Pancreas (tissue), 10 donors: ENCODE results near the gene SH3RF3. TPM values are rescaled to one million over a fixed set of nuclear protein-coding genes. Genes with fewer than 3 reads are reported as not detected.

Experiments
- ATAC-seq, 4 donors: fragments of 200-7000 bp; cut with Tn5 transposase; one replicate each; pipeline versions ENCODE4 v1.8.0 to v1.9.1; 2020; ENCODE audit warnings: mild to moderate bottlenecking in 4 of 4, moderate library complexity in 4 of 4
- DNase-seq, 6 donors: peaks; one replicate each; pipeline ENCODE4 v3.0.0-alpha.2; 2020
- FAIRE-seq: peaks from 2 replicates; lab custom pipeline; 2012; peaks lifted over from hg19 to GRCh38; lab: Jason Lieb, UNC
- H3K27ac ChIP-seq, 4 donors: fragments of 200-600 bp; sonication (generic); 1 replicate in 3 of 4; 2 replicates in 1 of 4; pipeline versions ENCODE4 v1.5.0 to v1.8.0; 2020
- H3K27me3 ChIP-seq, 4 donors: fragments of 200-600 bp; one replicate each; pipeline ENCODE4 v1.8.0; 2021
- H3K36me3 ChIP-seq, 3 donors: fragments of 200-600 bp; sonication (generic) in 1 of 3; one replicate each; pipeline versions ENCODE4 v1.5.0 to v1.8.0; 2020 to 2021
- H3K4me1 ChIP-seq, 3 donors: fragments of 200-600 bp; one replicate each; pipeline ENCODE4 v1.8.0; 2021
- H3K4me3 ChIP-seq, 4 donors: fragments of 200-600 bp; sonication (generic) in 2 of 4; one replicate each; pipeline versions ENCODE4 v1.5.0 to v1.8.0; 2020 to 2021
- H3K9me3 ChIP-seq, 4 donors: fragments of 200-600 bp; one replicate each; pipeline ENCODE4 v1.8.0; 2021
- WGBS, 2 donors: extraction: QIAGEN DNeasy Blood & Tissue Kit; methylation state at CpG; one replicate each; pipeline ENCODE4 v1.1.7; 2013; 5-methylcytosine and 5-hydroxymethylcytosine counted together
- intact Hi-C, 3 donors: fragments of 100-400 bp; cut with DNase I; formaldehyde crosslinking; loops; one replicate each; pipeline versions ENCODE4 v1.11.1 to v1.14.2; 2022
- polyA plus RNA-seq, 2 donors: library from polyadenylated mRNA; stranded (reverse); fragments of 200-250 nt; gene quantifications; one replicate each; pipeline ENCODE4 v1.2.3, GENCODE V29; 2013
- total RNA-seq, 6 donors: library from RNA; stranded (reverse); fragmentation: NEBNext Ultra II Directional in 4 of 6; extraction: Animal tissue kit (Norgen Biotek cat#: 25700) in 4 of 6; gene quantifications; one replicate each; pipeline versions ENCODE4 v1.2.1 to v1.2.4, GENCODE V29; 2021 to 2023
- TF ChIP-seq, protein P1 (sequence below), 4 donors: fragments of 200-600 bp; sonication (generic) in 3 of 4; IDR thresholded peaks; one replicate each; pipeline versions ENCODE4 v1.5.0 to v1.8.0; 2021; ENCODE audit warnings: antibody characterized with exemption in 4 of 4
- donor health status: healthy with polysubstance abuse.
- donor health status: DM: no; HTN: no; CAD: no; lungs with moderate emphysema.
- donor health status: DM: no; HTN: no; CAD: no.
- donor health status: control.
- donor health status: control.
- donor health status: Bipolar disorder and iron deficiency.
- donor health status: DM: yes; HTN: yes; CAD: no.
- donor health status: DM: no; HTN: no; CAD: no.
- donor health status: DM: no; HTN: no; CAD: no.
- donor health status: DM: yes; HTN: yes; CAD: no.

Gene SH3RF3
- total and polyA plus RNA-seq, 8 donors = 1.1 to 3.5 (median 1.8) TPM

DNA sequence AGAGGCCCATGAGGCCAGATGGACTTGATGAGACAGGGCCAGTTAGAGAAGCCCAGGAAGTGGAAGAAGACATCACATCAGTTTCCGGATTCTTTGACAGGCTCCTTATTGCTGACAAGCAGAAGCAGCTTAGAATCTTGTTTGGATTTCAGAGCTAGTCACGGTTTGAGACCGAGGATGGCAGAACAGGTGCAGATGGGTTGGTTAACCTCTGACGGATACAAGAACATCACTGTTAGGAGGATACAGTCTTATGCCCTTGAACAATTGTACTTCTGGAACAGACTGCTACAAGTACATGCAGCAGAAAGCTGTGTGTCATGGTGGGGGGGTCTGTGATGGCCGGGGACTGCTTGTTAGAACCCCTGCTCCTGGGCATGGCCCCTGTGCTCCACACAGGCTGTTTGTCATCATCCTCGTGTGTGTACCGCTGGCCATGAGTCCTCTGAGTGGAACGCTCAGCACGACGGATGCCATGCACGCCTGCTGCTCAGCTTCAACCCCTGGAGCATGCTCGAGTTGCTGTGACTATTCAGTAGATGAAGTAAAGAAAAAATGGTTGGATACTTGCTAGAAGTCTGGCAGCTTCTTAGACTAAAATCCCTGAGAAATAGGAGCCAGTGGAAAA is 217.7 kb downstream of the SH3RF3 start:
- Histone ChIP-seq H3K4me3 (no peak overlapping the region), H3K27ac (no peak overlapping the region), H3K9me3 (no peaks in the 10 kb centered on the region), H3K4me1 (peaks cover 0 to 5% (median 0%) of the 10 kb centered on the region in 3 donors), H3K27me3 (no peaks in the 10 kb centered on the region), H3K36me3 (no peaks in the 10 kb centered on the region)
- intact Hi-C loops = no loop called here
- FAIRE-seq = no peak
- no peak for ATAC-seq
- TF ChIP-seq, protein P1, sequence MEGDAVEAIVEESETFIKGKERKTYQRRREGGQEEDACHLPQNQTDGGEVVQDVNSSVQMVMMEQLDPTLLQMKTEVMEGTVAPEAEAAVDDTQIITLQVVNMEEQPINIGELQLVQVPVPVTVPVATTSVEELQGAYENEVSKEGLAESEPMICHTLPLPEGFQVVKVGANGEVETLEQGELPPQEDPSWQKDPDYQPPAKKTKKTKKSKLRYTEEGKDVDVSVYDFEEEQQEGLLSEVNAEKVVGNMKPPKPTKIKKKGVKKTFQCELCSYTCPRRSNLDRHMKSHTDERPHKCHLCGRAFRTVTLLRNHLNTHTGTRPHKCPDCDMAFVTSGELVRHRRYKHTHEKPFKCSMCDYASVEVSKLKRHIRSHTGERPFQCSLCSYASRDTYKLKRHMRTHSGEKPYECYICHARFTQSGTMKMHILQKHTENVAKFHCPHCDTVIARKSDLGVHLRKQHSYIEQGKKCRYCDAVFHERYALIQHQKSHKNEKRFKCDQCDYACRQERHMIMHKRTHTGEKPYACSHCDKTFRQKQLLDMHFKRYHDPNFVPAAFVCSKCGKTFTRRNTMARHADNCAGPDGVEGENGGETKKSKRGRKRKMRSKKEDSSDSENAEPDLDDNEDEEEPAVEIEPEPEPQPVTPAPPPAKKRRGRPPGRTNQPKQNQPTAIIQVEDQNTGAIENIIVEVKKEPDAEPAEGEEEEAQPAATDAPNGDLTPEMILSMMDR (IDR thresholded peaks at IDR 0.05) = no peak
- 85 to 88% methylated on average over 12 of the region's 12 CpGs for WGBS, 2 donors
- DNase-seq = peak in 1 of 6 donors; percentile 5

DNA sequence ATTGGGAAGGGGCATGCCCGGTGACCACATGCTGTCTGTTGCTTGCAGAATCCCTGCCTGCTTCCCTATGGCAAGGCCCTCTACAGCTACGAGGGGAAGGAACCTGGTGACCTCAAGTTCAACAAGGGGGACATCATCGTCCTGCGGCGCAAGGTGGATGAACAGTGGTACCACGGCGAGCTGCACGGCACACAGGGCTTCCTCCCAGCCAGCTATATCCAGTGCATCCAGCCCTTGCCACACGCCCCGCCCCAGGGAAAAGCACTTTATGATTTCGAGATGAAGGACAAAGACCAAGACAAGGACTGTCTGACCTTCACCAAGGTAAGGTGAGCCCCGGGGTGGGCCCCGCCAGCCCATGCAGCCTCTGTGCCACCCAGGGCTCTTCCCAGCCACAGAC is 218.6 kb downstream of the SH3RF3 start:
- no peak overlapping the region for H3K4me3 ChIP-seq
- WGBS, 2 donors = 79 to 91% methylated on average over 13 of the region's 13 CpGs
- FAIRE-seq (no peak), ATAC-seq (no peak), DNase-seq (peak in 1 of 6 donors; percentile 13)
- no peak overlapping the region for H3K27ac ChIP-seq
- intact Hi-C loops = no loop called here
- H3K9me3 ChIP-seq = no peaks in the 10 kb centered on the region
- no peaks in the 10 kb centered on the region for H3K36me3 ChIP-seq
- TF ChIP-seq, protein P1 (IDR thresholded peaks at IDR 0.05) = no peak
- peaks cover 0 to 5% (median 0%) of the 10 kb centered on the region in 3 donors for H3K4me1 ChIP-seq
- no peaks in the 10 kb centered on the region for H3K27me3 ChIP-seq

DNA sequence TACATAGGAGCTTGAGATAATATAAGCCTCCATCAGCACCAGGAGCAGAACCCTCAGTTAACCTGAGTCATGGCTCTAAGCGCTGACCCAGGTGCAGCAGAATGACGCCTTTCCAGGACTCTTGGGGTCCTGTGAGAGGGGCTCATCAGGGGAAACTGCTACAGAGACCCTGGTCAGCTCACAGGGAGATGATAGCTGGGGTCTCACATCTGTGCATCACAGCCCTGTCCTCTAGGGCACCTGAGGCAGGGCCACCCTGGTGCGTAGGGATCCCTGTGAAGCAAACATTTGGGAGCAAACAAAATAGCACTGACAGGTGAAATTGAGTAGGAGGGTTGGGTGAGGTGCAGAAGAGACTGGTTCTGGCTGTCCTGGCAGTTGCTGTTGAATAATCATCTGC is 219.2 kb downstream of the SH3RF3 start:
- H3K36me3 ChIP-seq = no peaks in the 10 kb centered on the region
- H3K4me3 ChIP-seq = no peak overlapping the region
- ATAC-seq = no peak
- H3K4me1 ChIP-seq = peaks cover 0 to 5% (median 0%) of the 10 kb centered on the region in 3 donors
- intact Hi-C loops = no loop called here
- no peaks in the 10 kb centered on the region for H3K27me3 ChIP-seq
- H3K9me3 ChIP-seq = no peaks in the 10 kb centered on the region
- 80 to 94% methylated on average over 3 of the region's 3 CpGs for WGBS, 2 donors
- TF ChIP-seq, protein P1 (IDR thresholded peaks at IDR 0.05) = no peak
- no peak overlapping the region for H3K27ac ChIP-seq
- peak in 1 of 6 donors; percentile 3 for DNase-seq
- no peak for FAIRE-seq

DNA sequence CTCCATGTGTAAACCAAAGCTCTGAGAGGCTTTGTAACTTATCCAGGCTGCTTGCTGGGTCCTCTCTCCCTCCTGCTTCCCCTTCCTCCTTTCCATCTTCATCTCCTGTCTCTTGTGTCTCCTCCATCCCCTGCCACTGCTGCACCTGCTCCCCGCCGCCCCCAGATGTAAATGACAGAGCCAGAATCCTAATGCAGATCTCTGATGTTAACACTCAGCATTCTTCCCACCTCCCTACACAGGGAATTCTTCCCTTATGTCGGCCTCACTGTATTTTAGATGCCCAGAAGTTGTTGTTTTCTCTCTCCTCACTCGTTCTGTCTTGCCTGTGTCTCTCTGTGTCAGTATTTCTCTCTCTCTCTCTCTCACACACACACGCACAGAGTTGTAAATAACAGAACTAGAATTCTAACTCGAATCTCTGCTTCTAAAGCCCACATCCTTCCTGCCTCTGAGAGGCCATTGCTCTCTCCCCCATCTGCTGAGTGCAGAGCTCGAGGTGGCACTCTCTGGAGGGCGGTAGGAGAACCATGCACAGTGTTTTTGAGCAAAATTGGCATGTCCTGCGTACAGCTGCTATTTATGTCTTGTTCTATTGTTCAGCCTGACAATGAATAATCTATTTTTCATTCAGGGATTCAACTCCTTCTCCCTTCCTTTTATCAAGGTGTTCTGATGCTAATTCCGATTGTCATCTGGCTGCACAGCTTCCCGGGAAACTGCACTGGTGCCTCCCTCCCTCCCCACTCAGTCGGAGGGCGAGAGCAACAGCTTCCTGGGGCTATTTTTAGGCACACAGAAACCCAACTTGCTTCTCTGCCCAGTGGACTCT is 219.9 kb downstream of the SH3RF3 start:
- Histone ChIP-seq H3K9me3 (no peaks in the 10 kb centered on the region), H3K27me3 (no peaks in the 10 kb centered on the region), H3K4me1 (peaks cover 0 to 5% (median 0%) of the 10 kb centered on the region in 3 donors), H3K4me3 (no peak overlapping the region), H3K27ac (no peak overlapping the region), H3K36me3 (no peaks in the 10 kb centered on the region)
- intact Hi-C loops = no loop called here
- TF ChIP-seq, protein P1 (IDR thresholded peaks at IDR 0.05) = no peak
- peak in 1 of 6 donors; percentile 0 for DNase-seq
- no peak for FAIRE-seq
- 71 to 79% methylated on average over 13 of the region's 13 CpGs for WGBS, 2 donors
- no peak for ATAC-seq
